OCI-LY3 (cell line): ENCODE results near the gene PAM.

Experiments used
- H2AFZ ChIP-seq: fragments of 200-600, 300-600 bp; shearing (Covaris generic); 2 replicates; pipeline ENCODE4 v1.6.0; 2014; ENCODE audit warnings: antibody characterized with exemption, low read depth, low read length
- H3K27ac ChIP-seq: fragments of 200-600, 300-600 bp; sonication (generic); 2 replicates; pipeline ENCODE4 v1.5.1; 2014; ENCODE audit warnings: mild to moderate bottlenecking, low read length, moderate library complexity, mixed read lengths
- H3K27me3 ChIP-seq: fragments of 200-600, 300-600 bp; sonication (generic); 2 replicates; pipeline ENCODE4 v1.6.1; 2014; ENCODE audit warnings: low read depth, low read length, mixed read lengths
- H3K36me3 ChIP-seq: fragments of 200-600, 300-600 bp; sonication (generic); replicated peaks from 2 replicates; pipeline ENCODE3; 2014; ENCODE audit warnings: low read depth, low read length, mixed read lengths
- H3K4me1 ChIP-seq: fragments of 300-600, 200-600 bp; sonication (generic); 2 replicates; pipeline ENCODE4 v1.6.1; 2014; ENCODE audit warnings: low read length, mixed read lengths
- H3K4me2 ChIP-seq: fragments of 200-600, 300-600 bp; sonication (generic); 2 replicates; pipeline ENCODE4 v1.6.1; 2014; ENCODE audit warnings: low read length, mixed read lengths
- H3K4me3 ChIP-seq: fragments of 300-600, 200-600 bp; sonication (generic); 2 replicates; pipeline ENCODE4 v1.5.1; 2014; ENCODE audit warnings: antibody characterized with exemption, mild to moderate bottlenecking, low read length, moderate library complexity
- H3K79me2 ChIP-seq: fragments of 300-600, 200-600 bp; shearing (Covaris generic); 2 replicates; pipeline ENCODE4 v1.6.1; 2014; ENCODE audit warnings: mild to moderate bottlenecking, low read length, mixed read lengths
- H3K9ac ChIP-seq: fragments of 300-600, 200-600 bp; shearing (Covaris generic); 2 replicates; pipeline ENCODE4 v1.6.0; 2014; ENCODE audit warnings: mild to moderate bottlenecking, low read length, moderate library complexity
- H3K9me3 ChIP-seq: fragments of 200-600, 300-600 bp; shearing (Covaris generic); 2 replicates; pipeline ENCODE4 v1.6.1; 2014; ENCODE audit warnings: low read length, mixed read lengths; ENCODE audit not compliant: insufficient read depth
- H4K20me1 ChIP-seq: fragments of 200-600, 300-600 bp; sonication (generic); 2 replicates; pipeline ENCODE4 v1.6.1; 2016; ENCODE audit warnings: low read length, mixed read lengths; ENCODE audit not compliant: insufficient read depth
- CTCF ChIP-seq: fragments of 200-600, 300-600 bp; sonication (generic); IDR thresholded peaks from 2 replicates; pipeline ENCODE4 v1.5.1; 2014; ENCODE audit warnings: antibody characterized with exemption, low read length, low read depth
- EZH2phosphoT487 ChIP-seq: fragments of 200-600 bp; shearing (Covaris generic); IDR thresholded peaks from 2 replicates; pipeline ENCODE4 v1.6.1; 2018; ENCODE audit warnings: antibody characterized with exemption, mixed run types, low read depth

PAM gene

GRCh38 chr5:103010168-103010567 is 255.1 kb downstream of the PAM start:
- Histone ChIP-seq H3K36me3 (no peaks in the 10 kb centered on the region), H3K27ac (no peak overlapping the region), H3K4me3 (no peak overlapping the region), H2AFZ (no peak overlapping the region), H3K79me2 (no peaks in the 10 kb centered on the region), H3K9me3 (no peaks in the 10 kb centered on the region), H4K20me1 (no peaks in the 10 kb centered on the region), H3K4me2 (no peak overlapping the region), H3K4me1 (peaks cover 3% of the 10 kb centered on the region; the same call in 1 of the 2 replicates), H3K27me3 (no peaks in the 10 kb centered on the region), H3K9ac (no peak overlapping the region)
- TF ChIP-seq CTCF (no peak), EZH2phosphoT487 (no peak)

GRCh38 chr5:103013933-103014552 is 258.9 kb downstream of the PAM start:
- Histone ChIP-seq H3K79me2 (no peaks in the 10 kb centered on the region), H3K27me3 (no peaks in the 10 kb centered on the region), H3K9ac (no peak overlapping the region), H3K4me2 (no peak overlapping the region), H3K36me3 (no peaks in the 10 kb centered on the region), H4K20me1 (no peaks in the 10 kb centered on the region), H2AFZ (no peak overlapping the region), H3K27ac (no peak overlapping the region), H3K4me3 (no peak overlapping the region), H3K4me1 (peaks cover 3% of the 10 kb centered on the region; the same call in 1 of the 2 replicates), H3K9me3 (no peaks in the 10 kb centered on the region)
- TF ChIP-seq CTCF, result no peak
- no peak for TF ChIP-seq EZH2phosphoT487

- Histone ChIP-seq H4K20me1 (no peaks in the 10 kb centered on the region), H3K4me2 (no peak overlapping the region), H3K4me3 (no peak overlapping the region), H3K79me2 (no peaks in the 10 kb centered on the region), H3K4me1 (peaks cover 3% of the 10 kb centered on the region; the same call in 1 of the 2 replicates), H3K9me3 (no peaks in the 10 kb centered on the region), H2AFZ (no peak overlapping the region), H3K36me3 (no peaks in the 10 kb centered on the region), H3K9ac (no peak overlapping the region), H3K27ac (no peak overlapping the region), H3K27me3 (no peaks in the 10 kb centered on the region)
- no peak for TF ChIP-seq EZH2phosphoT487
- TF ChIP-seq CTCF, result no peak
Observed at GRCh38 chr5:103014983-103015382, 259.9 kb downstream of the PAM start.

GRCh38 chr5:103016167-103016566 is 261.1 kb downstream of the PAM start:
- no peak for TF ChIP-seq EZH2phosphoT487
- TF ChIP-seq CTCF, result no peak
- Histone ChIP-seq H3K36me3 (no peaks in the 10 kb centered on the region), H3K4me1 (peaks cover 3% of the 10 kb centered on the region; the same call in 1 of the 2 replicates)

More at GRCh38 chr5:103016167-103016566, 261.1 kb downstream of the PAM start:
- H3K4me2 ChIP-seq, result no peak overlapping the region
- no peaks in the 10 kb centered on the region for H3K79me2 ChIP-seq
- no peaks in the 10 kb centered on the region for H3K27me3 ChIP-seq
- no peak overlapping the region for H3K4me3 ChIP-seq
- no peak overlapping the region for H2AFZ ChIP-seq
- no peak overlapping the region for H3K9ac ChIP-seq
- no peak overlapping the region for H3K27ac ChIP-seq
- H3K9me3 ChIP-seq, result no peaks in the 10 kb centered on the region
- H4K20me1 ChIP-seq, result no peaks in the 10 kb centered on the region
